ENCODE data around the gene CYP2D6.
"Not testable (repeated sequence)": the region's sequence is repeated elsewhere in the genome, so short reads cannot be mapped to it uniquely, and the experiment has no call there.

The CYP2D6 gene

DNA sequence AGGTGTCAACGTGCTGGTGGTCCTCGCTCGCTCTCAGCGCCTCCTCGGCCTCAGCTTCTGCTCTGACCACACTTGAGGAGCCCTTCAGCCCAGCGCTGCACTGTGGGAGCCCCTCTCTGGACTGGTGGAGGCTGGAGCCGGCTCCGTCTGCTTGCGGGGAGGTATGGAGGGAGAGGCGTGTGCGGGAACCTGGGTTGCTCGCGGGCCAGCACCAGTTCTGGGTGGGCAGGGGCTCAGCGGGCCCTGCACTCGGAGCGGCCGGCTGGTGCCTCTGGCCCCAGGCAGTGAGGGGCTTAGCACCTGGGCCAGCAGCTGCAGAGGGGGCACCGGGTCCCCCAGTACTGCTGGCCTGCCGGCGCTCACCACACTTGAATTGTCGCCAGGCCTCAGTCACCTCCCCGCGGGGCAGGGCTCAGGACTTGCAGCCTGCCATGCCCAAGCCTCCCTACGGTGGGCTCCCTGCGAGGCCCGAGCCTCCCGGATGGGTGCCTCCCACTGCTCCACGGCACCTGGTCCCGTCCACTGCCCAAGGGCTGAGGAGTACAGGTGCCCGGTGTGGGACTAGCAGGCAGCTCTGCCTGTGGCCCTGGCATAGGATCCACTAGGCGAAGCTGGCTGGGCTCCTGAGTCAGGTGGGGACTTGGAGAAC, 7.6 kb upstream of the CYP2D6 start:
- no peak for DNase-seq (ENCODE audit: low read depth)
- TF ChIP-seq CTCF (conservative IDR thresholded peaks at IDR 0.05; ENCODE audit: low read length): no peak
- no peak overlapping the region for H3K4me3 ChIP-seq (ENCODE audit: low read length)

GRCh38 chr22:42135688-42136087, 5.1 kb upstream of the CYP2D6 start:
- DNase-seq (ENCODE audit: low read depth): not testable (repeated sequence)

GRCh38 chr22:42134100-42135020, 3.8 kb upstream of the CYP2D6 start:
- peak; percentile 17 for DNase-seq (ENCODE audit: low read depth)
- TF ChIP-seq CTCF (conservative IDR thresholded peaks at IDR 0.05; ENCODE audit: low read length): no peak
- H3K4me3 ChIP-seq (ENCODE audit: low read length): no peak overlapping the region

More at GRCh38 chr22:42135688-42136087, 5.1 kb upstream of the CYP2D6 start:
- not testable (repeated sequence) for H3K4me3 ChIP-seq (ENCODE audit: low read length)

GRCh38 chr22:42132457-42132856, 1.8 kb upstream of the CYP2D6 start:
- no peak for TF ChIP-seq CTCF (conservative IDR thresholded peaks at IDR 0.05; ENCODE audit: low read length)
- H3K4me3 ChIP-seq (ENCODE audit: low read length): no peak overlapping the region
- no peak for DNase-seq (ENCODE audit: low read depth)

GRCh38 chr22:42131562-42131961, 952 bp upstream of the CYP2D6 start:
- TF ChIP-seq CTCF (conservative IDR thresholded peaks at IDR 0.05; ENCODE audit: low read length): no peak
- DNase-seq (ENCODE audit: low read depth): no peak
- H3K4me3 ChIP-seq (ENCODE audit: low read length): no peak overlapping the region

GRCh38 chr22:42130182-42130581, 428 bp downstream of the CYP2D6 start:
- DNase-seq (ENCODE audit: low read depth); H3K4me3 ChIP-seq (ENCODE audit: low read length): not testable (repeated sequence)

DNA sequence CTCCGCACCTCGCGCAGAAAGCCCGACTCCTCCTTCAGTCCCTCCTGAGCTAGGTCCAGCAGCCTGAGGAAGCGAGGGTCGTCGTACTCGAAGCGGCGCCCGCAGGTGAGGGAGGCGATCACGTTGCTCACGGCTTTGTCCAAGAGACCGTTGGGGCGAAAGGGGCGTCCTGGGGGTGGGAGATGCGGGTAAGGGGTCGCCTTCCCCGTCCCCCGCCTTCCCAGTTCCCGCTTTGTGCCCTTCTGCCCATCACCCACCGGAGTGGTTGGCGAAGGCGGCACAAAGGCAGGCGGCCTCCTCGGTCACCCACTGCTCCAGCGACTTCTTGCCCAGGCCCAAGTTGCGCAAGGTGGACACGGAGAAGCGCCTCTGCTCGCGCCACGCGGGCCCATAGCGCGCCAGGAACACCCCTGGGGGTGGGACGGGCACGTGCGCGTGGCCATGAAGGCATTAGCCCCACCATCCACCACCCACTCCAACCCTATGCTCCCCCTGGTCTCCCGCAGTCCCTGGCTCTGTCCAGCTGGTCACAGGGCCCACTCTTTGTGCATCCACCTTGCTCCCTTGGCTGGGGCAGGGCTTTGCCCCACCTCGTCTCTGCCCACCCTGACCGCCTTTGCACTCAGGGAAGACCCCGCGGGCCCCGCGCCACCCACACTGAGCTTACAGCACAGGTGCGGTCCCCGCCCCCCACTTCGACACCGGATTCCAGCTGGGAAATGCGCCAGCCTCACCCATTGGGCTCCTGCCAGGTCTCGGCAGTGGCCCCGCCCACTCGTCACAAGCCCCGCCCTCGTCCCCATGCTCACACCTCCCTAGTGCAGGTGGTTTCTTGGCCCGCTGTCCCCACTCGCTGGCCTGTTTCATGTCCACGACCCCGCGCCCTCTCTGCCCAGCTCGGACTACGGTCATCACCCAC, 1.6 kb downstream of the CYP2D6 start:
- DNase-seq (ENCODE audit: low read depth); H3K4me3 ChIP-seq (ENCODE audit: low read length): not testable (repeated sequence)

DNA sequence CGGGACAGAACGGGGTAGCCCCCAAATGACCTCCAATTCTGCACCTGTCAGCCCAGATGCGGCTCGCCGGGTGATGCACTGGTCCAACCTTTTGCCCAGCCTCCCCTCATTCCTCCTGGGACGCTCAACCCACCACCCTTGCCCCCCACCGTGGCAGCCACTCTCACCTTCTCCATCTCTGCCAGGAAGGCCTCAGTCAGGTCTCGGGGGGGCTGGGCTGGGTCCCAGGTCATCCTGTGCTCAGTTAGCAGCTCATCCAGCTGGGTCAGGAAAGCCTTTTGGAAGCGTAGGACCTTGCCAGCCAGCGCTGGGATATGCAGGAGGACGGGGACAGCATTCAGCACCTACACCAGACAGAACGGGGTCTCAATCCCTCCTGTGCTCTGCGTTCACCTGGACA, 2.6 kb downstream of the CYP2D6 start:
- DNase-seq (ENCODE audit: low read depth); H3K4me3 ChIP-seq (ENCODE audit: low read length): not testable (repeated sequence)
